Stimulated activated naive CD8-positive, alpha-beta T cell treated with anti-CD3 and anti-CD28 coated beads, Interleukin-15, amount 100 ng/mL, for 72 hours (primary cell): Measurements from ENCODE around the gene MTUS2.

Experiments
- ATAC-seq: fragments of 150-1000 bp; cut with Tn5 transposase; 2 replicates; pipeline ENCODE4 v1.10.0; 2021; ENCODE audit warnings: mild to moderate bottlenecking, moderate library complexity
- DNase-seq, 2 donors: peaks; one replicate each; pipeline ENCODE4 v3.0.0; 2021 to 2022
- H3K27ac Mint-ChIP-seq, 2 donors: one replicate each; pipeline ENCODE4 v1.8.0; 2022; ENCODE audit warnings: mild to moderate bottlenecking in 2 of 2, mixed read lengths in 2 of 2, moderate library complexity in 2 of 2
- H3K27me3 Mint-ChIP-seq: one replicate; pipeline ENCODE4 v1.8.0; 2022; ENCODE audit warnings: mixed read lengths
- H3K4me1 Mint-ChIP-seq: one replicate; pipeline ENCODE4 v1.8.0; 2022; ENCODE audit warnings: mild to moderate bottlenecking, mixed read lengths
- H3K4me3 Mint-ChIP-seq, 2 donors: one replicate each; pipeline ENCODE4 v1.8.0; 2022; ENCODE audit warnings: mild to moderate bottlenecking in 2 of 2, mixed read lengths in 2 of 2, moderate library complexity in 1 of 2
- H3K9me3 Mint-ChIP-seq, 2 donors: one replicate each; pipeline ENCODE4 v1.8.0; 2022; ENCODE audit warnings: mixed read lengths in 2 of 2

MTUS2 gene

GRCh38 chr13:29529754-29530153, 709.6 kb downstream of the MTUS2 start:
- no peaks in the 10 kb centered on the region for H3K27me3 Mint-ChIP-seq
- H3K9me3 Mint-ChIP-seq = no peaks in the 10 kb centered on the region
- DNase-seq (no peak), ATAC-seq (no peak)
- no peaks in the 10 kb centered on the region for H3K4me1 Mint-ChIP-seq
- no peak overlapping the region for H3K4me3 Mint-ChIP-seq
- no peak overlapping the region for H3K27ac Mint-ChIP-seq

- Mint-ChIP-seq H3K27ac (peak overlapping the region in 1 of 2 donors; percentile 67), H3K4me1 (no peaks in the 10 kb centered on the region), H3K27me3 (no peaks in the 10 kb centered on the region), H3K9me3 (no peaks in the 10 kb centered on the region), H3K4me3 (no peak overlapping the region)
- ATAC-seq (no peak), DNase-seq (no peak)
These were observed 710.8 kb downstream of the MTUS2 start for GRCh38 chr13:29530901-29531300.

GRCh38 chr13:29532116-29532515, 712.0 kb downstream of the MTUS2 start:
- no peaks in the 10 kb centered on the region for H3K9me3 Mint-ChIP-seq
- no peaks in the 10 kb centered on the region for H3K27me3 Mint-ChIP-seq
- no peak for ATAC-seq
- no peak overlapping the region for H3K4me3 Mint-ChIP-seq
- peak overlapping the region in 1 of 2 donors; percentile 34 for H3K27ac Mint-ChIP-seq
- no peak for DNase-seq
- no peaks in the 10 kb centered on the region for H3K4me1 Mint-ChIP-seq

- no peak for DNase-seq
- Mint-ChIP-seq H3K9me3 (no peaks in the 10 kb centered on the region), H3K4me1 (peaks cover under 1% of the 10 kb centered on the region), H3K4me3 (no peak overlapping the region), H3K27me3 (no peaks in the 10 kb centered on the region), H3K27ac (no peak overlapping the region)
- ATAC-seq = no peak
These were observed 712.7 kb downstream of the MTUS2 start for GRCh38 chr13:29532821-29533220.

- no peak for DNase-seq
- ATAC-seq = no peak
- Mint-ChIP-seq H3K9me3 (no peaks in the 10 kb centered on the region), H3K4me3 (no peak overlapping the region), H3K4me1 (peaks cover 8% of the 10 kb centered on the region), H3K27me3 (no peaks in the 10 kb centered on the region), H3K27ac (no peak overlapping the region)
These were observed 713.9 kb downstream of the MTUS2 start for GRCh38 chr13:29534083-29534482.

- Mint-ChIP-seq H3K27ac (peak overlapping the region in 1 of 2 donors; percentile 37), H3K4me1 (peaks cover 13% of the 10 kb centered on the region), H3K27me3 (no peaks in the 10 kb centered on the region), H3K4me3 (no peak overlapping the region), H3K9me3 (no peaks in the 10 kb centered on the region)
- DNase-seq (no peak), ATAC-seq (no peak)
These were observed 715.8 kb downstream of the MTUS2 start for GRCh38 chr13:29535663-29536655.

DNA sequence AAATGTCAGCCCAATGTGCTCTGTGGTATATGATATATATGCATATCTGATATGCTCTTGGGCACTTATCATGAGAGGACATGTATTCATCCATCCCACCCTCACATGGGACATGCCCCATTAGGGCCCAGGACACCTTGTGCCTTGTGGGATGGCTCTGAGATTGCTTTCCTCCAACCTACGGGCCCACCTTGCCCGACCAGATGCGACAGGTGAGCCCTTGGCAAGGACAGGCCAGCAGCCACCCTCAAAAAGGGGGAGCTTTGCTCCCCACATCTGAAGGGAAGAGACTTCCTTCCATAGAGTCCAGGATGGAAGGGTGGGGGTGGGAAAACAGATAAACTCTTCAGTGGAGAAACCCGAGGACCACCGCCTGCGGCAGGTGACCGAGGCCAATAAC, 716.7 kb downstream of the MTUS2 start:
- ATAC-seq = no peak
- Mint-ChIP-seq H3K9me3 (no peaks in the 10 kb centered on the region), H3K27me3 (no peaks in the 10 kb centered on the region), H3K27ac (peak overlapping the region in 1 of 2 donors; percentile 12), H3K4me1 (peaks cover 19% of the 10 kb centered on the region), H3K4me3 (no peak overlapping the region)
- DNase-seq = no peak

DNA sequence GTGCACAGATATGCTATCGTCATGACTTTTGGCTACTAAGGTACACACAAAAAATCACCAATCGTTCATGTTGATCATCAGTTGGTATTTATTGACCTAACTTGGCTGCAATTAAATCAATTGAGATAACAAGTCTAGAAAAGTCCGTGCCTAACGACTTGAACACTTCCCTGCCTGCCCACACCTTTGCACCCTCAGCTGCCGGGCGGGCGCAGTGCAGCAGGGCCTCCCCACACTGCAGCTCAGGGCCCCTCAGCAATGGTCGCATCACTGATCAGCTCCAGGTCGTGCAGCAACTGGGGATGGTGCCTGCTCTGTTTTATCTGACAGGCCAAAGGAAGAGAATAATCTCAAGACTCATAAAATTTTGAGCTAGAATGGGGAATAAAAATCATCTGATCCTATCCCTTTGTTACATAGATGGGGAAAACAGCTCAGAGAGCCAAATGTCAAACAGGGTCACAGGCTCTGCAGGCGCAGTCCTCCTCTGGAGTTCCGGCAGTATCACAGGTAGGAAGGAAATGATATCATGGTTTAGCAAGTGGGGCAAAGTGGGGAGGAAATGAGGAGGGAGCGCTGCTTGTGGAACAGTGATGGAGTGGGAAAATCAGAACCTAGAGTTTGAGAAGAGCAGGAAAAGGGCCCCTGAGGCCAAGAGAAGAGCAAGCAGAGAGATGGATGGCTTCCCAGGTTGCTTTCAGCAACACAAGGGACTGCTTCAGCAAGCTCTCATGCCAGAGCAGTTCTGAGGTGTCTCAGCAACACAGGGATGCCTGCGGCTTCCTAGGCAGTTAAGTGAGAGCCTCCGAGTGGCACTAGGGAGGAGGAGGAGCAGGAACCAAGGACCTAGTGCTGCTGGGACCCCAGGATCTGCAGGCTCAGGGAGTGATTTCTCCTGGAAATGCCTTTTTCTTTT, 717.9 kb downstream of the MTUS2 start:
- H3K27me3 Mint-ChIP-seq = no peaks in the 10 kb centered on the region
- no peaks in the 10 kb centered on the region for H3K9me3 Mint-ChIP-seq
- H3K4me1 Mint-ChIP-seq = peaks cover 29% of the 10 kb centered on the region
- H3K4me3 Mint-ChIP-seq = no peak overlapping the region
- DNase-seq (no peak), ATAC-seq (no peak)
- H3K27ac Mint-ChIP-seq = peak overlapping the region in 1 of 2 donors; percentile 43

- no peak for DNase-seq
- no peak for ATAC-seq
- no peak overlapping the region for H3K4me3 Mint-ChIP-seq
- H3K27me3 Mint-ChIP-seq = no peaks in the 10 kb centered on the region
- peaks cover 36% of the 10 kb centered on the region for H3K4me1 Mint-ChIP-seq
- peak overlapping the region in 1 of 2 donors; percentile 48 for H3K27ac Mint-ChIP-seq
- no peaks in the 10 kb centered on the region for H3K9me3 Mint-ChIP-seq
These were observed 718.5 kb downstream of the MTUS2 start for GRCh38 chr13:29538652-29539040.

GRCh38 chr13:29539856-29540255, 719.7 kb downstream of the MTUS2 start:
- Mint-ChIP-seq H3K9me3 (no peaks in the 10 kb centered on the region), H3K27me3 (no peaks in the 10 kb centered on the region), H3K4me3 (no peak overlapping the region), H3K4me1 (peaks cover 48% of the 10 kb centered on the region), H3K27ac (no peak overlapping the region)
- ATAC-seq (no peak), DNase-seq (no peak)

DNA sequence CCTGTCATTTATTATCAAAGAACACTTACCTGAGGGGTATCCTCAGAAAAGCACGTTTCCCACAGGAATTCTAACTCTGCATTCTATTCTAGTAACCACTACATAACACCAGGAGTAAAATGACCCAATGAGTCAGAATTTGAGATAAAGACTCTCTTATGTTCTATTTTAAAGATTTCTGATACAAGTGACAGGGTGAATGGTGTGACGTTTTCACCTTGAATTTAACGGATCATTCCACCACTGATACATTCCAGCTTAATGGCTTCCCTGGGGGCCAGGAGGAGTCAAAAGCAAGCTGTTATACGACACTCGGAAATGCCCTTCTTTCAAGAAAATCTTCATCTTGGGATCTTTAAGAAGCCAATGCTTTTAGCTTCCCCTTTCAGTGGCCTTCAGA, 720.2 kb downstream of the MTUS2 start:
- H3K4me1 Mint-ChIP-seq = peaks cover 53% of the 10 kb centered on the region

GRCh38 chr13:29540799-29541198, 720.7 kb downstream of the MTUS2 start:
- peak overlapping the region in 1 of 2 donors; percentile 12 for H3K27ac Mint-ChIP-seq
- DNase-seq = no peak

More for the DNA sequence above, 720.2 kb downstream of the MTUS2 start:
- H3K4me3 Mint-ChIP-seq = no peak overlapping the region
- ATAC-seq (no peak), DNase-seq (no peak)
- no peak overlapping the region for H3K27ac Mint-ChIP-seq
- H3K9me3 Mint-ChIP-seq = no peaks in the 10 kb centered on the region
- H3K27me3 Mint-ChIP-seq = no peaks in the 10 kb centered on the region

DNA sequence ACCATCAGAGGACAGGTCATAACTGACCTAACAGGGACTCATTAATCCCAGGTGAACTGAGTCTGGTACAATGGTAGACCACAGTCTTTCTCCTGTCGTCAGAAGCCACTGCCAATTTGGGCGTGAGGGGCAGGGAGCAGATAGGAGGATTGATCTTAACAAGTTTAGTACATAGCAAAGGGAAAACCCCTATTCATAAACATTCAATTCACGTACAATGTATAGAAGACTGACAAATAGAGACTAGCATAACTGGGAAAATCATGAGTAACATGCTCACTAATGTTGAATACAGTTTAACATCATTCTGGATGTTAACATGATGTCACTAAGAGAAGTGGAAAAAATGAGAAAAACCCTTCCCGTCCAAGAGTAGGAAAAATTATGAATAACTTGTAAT, 721.3 kb downstream of the MTUS2 start:
- no peak for DNase-seq
- Mint-ChIP-seq H3K4me1 (peaks cover 63% of the 10 kb centered on the region), H3K27me3 (no peaks in the 10 kb centered on the region), H3K4me3 (no peak overlapping the region), H3K27ac (no peak overlapping the region), H3K9me3 (no peaks in the 10 kb centered on the region)
- no peak for ATAC-seq

More at GRCh38 chr13:29540799-29541198, 720.7 kb downstream of the MTUS2 start:
- peaks cover 57% of the 10 kb centered on the region for H3K4me1 Mint-ChIP-seq
- H3K9me3 Mint-ChIP-seq = no peaks in the 10 kb centered on the region
- ATAC-seq = no peak
- H3K27me3 Mint-ChIP-seq = no peaks in the 10 kb centered on the region
- no peak overlapping the region for H3K4me3 Mint-ChIP-seq

- Mint-ChIP-seq H3K4me3 (no peak overlapping the region), H3K27ac (no peak overlapping the region), H3K9me3 (no peaks in the 10 kb centered on the region), H3K27me3 (no peaks in the 10 kb centered on the region), H3K4me1 (peaks cover 72% of the 10 kb centered on the region)
- DNase-seq (no peak), ATAC-seq (no peak)
These were observed 722.2 kb downstream of the MTUS2 start for GRCh38 chr13:29542381-29542780.

- Mint-ChIP-seq H3K27me3 (no peaks in the 10 kb centered on the region), H3K4me1 (peaks cover 76% of the 10 kb centered on the region), H3K27ac (peak overlapping the region; percentile 49 to 59), H3K9me3 (no peaks in the 10 kb centered on the region), H3K4me3 (peak overlapping the region; percentile 20 to 48)
- ATAC-seq (peak; percentile 99), DNase-seq (peak; percentile 43 to 70)
These were observed 723.4 kb downstream of the MTUS2 start for GRCh38 chr13:29543230-29544215.
